Tongue (tissue), 2 donors: Measurements from ENCODE around the gene ELL. TPM values are rescaled to one million over a fixed set of nuclear protein-coding genes. Genes with fewer than 3 reads are reported as not detected.

Source experiments
- DNase-seq: peaks from one replicate; pipeline ENCODE4 v3.0.0-alpha.2; 2015
- total RNA-seq: library from RNA; depleted of rRNA; stranded (reverse); fragments of >200 nt; gene quantifications from one replicate; pipeline ENCODE4 v1.2.3, GENCODE V29; 2014

Gene ELL
- total RNA-seq, 1 donor from 2014 or later, result 21.7 TPM

- no peak for DNase-seq
Observed at GRCh38 chr19:18504886-18505610, 16.8 kb downstream of the ELL start.

- DNase-seq, result peak; percentile 76
Observed at GRCh38 chr19:18503971-18504885, 17.6 kb downstream of the ELL start.

- no peak for DNase-seq
Observed at GRCh38 chr19:18503337-18503970, 18.4 kb downstream of the ELL start.

GRCh38 chr19:18502638-18503294, 19.1 kb downstream of the ELL start:
- DNase-seq, result peak; percentile 60

GRCh38 chr19:18502246-18502637, 19.6 kb downstream of the ELL start:
- DNase-seq, result no peak

- DNase-seq, result peak; percentile 39
Observed at GRCh38 chr19:18501832-18502231, 20.0 kb downstream of the ELL start.

- DNase-seq, result no peak
Observed at GRCh38 chr19:18501351-18501750, 20.5 kb downstream of the ELL start.

GRCh38 chr19:18500799-18501198, 21.1 kb downstream of the ELL start:
- peak; percentile 41 for DNase-seq

GRCh38 chr19:18500376-18500775, 21.5 kb downstream of the ELL start:
- DNase-seq, result peak; percentile 48

- DNase-seq, result no peak
Observed at GRCh38 chr19:18499055-18499775, 22.7 kb downstream of the ELL start.

GRCh38 chr19:18496980-18497256, 25.0 kb downstream of the ELL start:
- no peak for DNase-seq

GRCh38 chr19:18496167-18496979, 25.5 kb downstream of the ELL start:
- no peak for DNase-seq

- DNase-seq, result no peak
Observed at GRCh38 chr19:18495204-18495911, 26.5 kb downstream of the ELL start.

GRCh38 chr19:18494267-18494607, 27.6 kb downstream of the ELL start:
- DNase-seq, result no peak

- DNase-seq, result no peak
Observed at GRCh38 chr19:18493440-18494266, 28.2 kb downstream of the ELL start.

- no peak for DNase-seq
Observed at GRCh38 chr19:18491995-18492953, 29.6 kb downstream of the ELL start.

GRCh38 chr19:18490728-18491127, 31.1 kb downstream of the ELL start:
- no peak for DNase-seq

- no peak for DNase-seq
Observed at GRCh38 chr19:18489627-18490184, 32.2 kb downstream of the ELL start.
